HepG2 (cell line): ENCODE results near the gene CCDC116. TPM values are rescaled to one million over a fixed set of nuclear protein-coding genes. Genes with fewer than 3 reads are reported as not detected.

Experiments used
- ATF1 ChIP-seq: IDR thresholded peaks from 2 replicates; pipeline ENCODE4 v1.6.1; 2016; ENCODE audit warnings: mild to moderate bottlenecking, control low read depth
- ELF3 ChIP-seq: IDR thresholded peaks from 2 replicates; pipeline ENCODE4 v1.6.1; 2016; ENCODE audit warnings: missing genetic modification reagents, missing compliant biosample characterization
- HMGXB4 ChIP-seq, 2 experiments: sonication (generic) in 1 of 2; formaldehyde crosslinking in 1 of 2; IDR thresholded peaks; 2 replicates each; pipeline versions ENCODE4 v1.4.0 to v1.6.1; 2018 to 2020; ENCODE audit warnings: missing genetic modification reagents in 2 of 2, borderline replicate concordance in 1 of 2, low read depth in 1 of 2, mild to moderate bottlenecking in 1 of 2, missing biosample characterization in 1 of 2
- MAFF ChIP-seq: IDR thresholded peaks from 2 replicates; pipeline ENCODE4 v1.6.1; 2011; ENCODE audit warnings: low read depth, low read length, improper control_type of control experiment
- TP53 ChIP-seq: sonication (generic); formaldehyde crosslinking; conservative IDR thresholded peaks from 2 replicates; pipeline ENCODE4 v1.4.0; 2020; ENCODE audit warnings: missing genetic modification reagents
- ZBED4 ChIP-seq: sonication (generic); formaldehyde crosslinking; IDR thresholded peaks from 2 replicates; pipeline ENCODE4 v1.4.0; 2020; ENCODE audit warnings: missing genetic modification reagents, borderline replicate concordance
- ZNF24 ChIP-seq: fragments of 450-650 bp; IDR thresholded peaks from 2 replicates; pipeline ENCODE4 v1.6.1; 2017; ENCODE audit warnings: antibody characterized with exemption, mild to moderate bottlenecking
- ZNF430 ChIP-seq: sonication (generic); formaldehyde crosslinking; IDR thresholded peaks from 2 replicates; pipeline ENCODE4 v1.9.0; 2021; ENCODE audit warnings: mild to moderate bottlenecking, missing genetic modification reagents
- ZNF451 ChIP-seq: sonication (generic); formaldehyde crosslinking; IDR thresholded peaks from 2 replicates; pipeline ENCODE4 v1.5.0; 2020; ENCODE audit warnings: mild to moderate bottlenecking, missing genetic modification reagents
- ZNF547 ChIP-seq: sonication (generic); formaldehyde crosslinking; IDR thresholded peaks from 2 replicates; pipeline ENCODE4 v1.5.1; 2020; ENCODE audit warnings: mild to moderate bottlenecking, missing genetic modification reagents
- ZNF556 ChIP-seq: sonication (generic); formaldehyde crosslinking; IDR thresholded peaks from 2 replicates; pipeline ENCODE4 v1.4.0; 2020; ENCODE audit warnings: mild to moderate bottlenecking, missing genetic modification reagents, borderline replicate concordance
- ZNF639 ChIP-seq: conservative IDR thresholded peaks from 2 replicates; pipeline ENCODE4 v1.6.1; 2018; ENCODE audit warnings: missing genetic modification reagents
- ZNF644 ChIP-seq: IDR thresholded peaks from 2 replicates; pipeline ENCODE4 v1.6.1; 2016; ENCODE audit warnings: low read depth
- ZNF746 ChIP-seq: sonication (generic); formaldehyde crosslinking; IDR thresholded peaks from 2 replicates; pipeline ENCODE4 v1.8.0; 2022; ENCODE audit warnings: mild to moderate bottlenecking, missing genetic modification reagents
- ZNF777 ChIP-seq: sonication (generic); formaldehyde crosslinking; IDR thresholded peaks from 2 replicates; pipeline ENCODE4 v1.4.0; 2020; ENCODE audit warnings: missing genetic modification reagents
- polyA plus RNA-seq, 8 experiments: library from polyadenylated mRNA; depleted of rRNA in 3 of 8; stranded (reverse) in 7 of 8; unstranded in 1 of 8; fragments of >200 nt; fragmentation: Illumina TruSeq in 4 of 8; extraction: Trizol in 4 of 8; gene quantifications; 2 replicates each; pipeline versions ENCODE4 v1.2.1 to v1.2.3, GENCODE V29; 2011 to 2016; ENCODE audit warnings: low read depth in 4 of 8, missing spikeins in 1 of 8, mixed read lengths in 1 of 8; ENCODE audit not compliant: insufficient read depth in 1 of 8
- total RNA-seq, 5 experiments: library from RNA; depleted of rRNA; stranded (reverse); fragments of >200 nt; fragmentation: Illumina TruSeq; extraction: Trizol; gene quantifications; 2 replicates each; pipeline ENCODE4 v1.2.3, GENCODE V29; 2016; ENCODE audit warnings: low read depth in 1 of 5

CCDC116 gene
- total and polyA plus RNA-seq, 2 of the 13 experiments (the other 11 are each of a cell fraction or from before 2014, with no cell fraction given) = 0.15 to 0.33 TPM

- TF ChIP-seq ZBED4 (CRISPR knock-in tag) = peak; percentile 97
- TF ChIP-seq ZNF430 (CRISPR knock-in tag) = 0 out of 2 replicates have a peak, but pooled peaks have one; percentile 34
- TF ChIP-seq ZNF547 (CRISPR knock-in tag) = peak; percentile 59; the same call in 1 of the 2 replicates
- TF ChIP-seq ZNF644 = no peak
- 0 out of 2 replicates have a peak, but pooled peaks have one; percentile 21 for TF ChIP-seq ZNF556 (CRISPR knock-in tag)
- TF ChIP-seq MAFF = no peak
- TF ChIP-seq ELF3 (CRISPR knock-in tag) = no peak
- TF ChIP-seq ZNF746 (CRISPR knock-in tag) = peak; percentile 78; the same call in 1 of the 2 replicates
- TF ChIP-seq ZNF451 (CRISPR knock-in tag) = peak; percentile 64; the same call in 1 of the 2 replicates
- peak in 1 of 2 experiments; percentile 53; a peak in 1 of 4 replicates for TF ChIP-seq HMGXB4 (CRISPR knock-in tag; IDR thresholded peaks at IDR 0.05; ENCODE audit: borderline replicate concordance in 1 of 2, low read depth in 1 of 2)
- TF ChIP-seq ZNF777 (CRISPR knock-in tag) = peak; percentile 100
- TF ChIP-seq TP53 = no peak
- TF ChIP-seq ATF1 (CRISPR knock-in tag) = no peak
- TF ChIP-seq ZNF24 = no peak
- TF ChIP-seq ZNF639 = peak; percentile 47
Measured at GRCh38 chr22:21657360-21658032, 24.9 kb downstream of the CCDC116 start (continued).
